K562 (cell line): ENCODE measurements around the gene WASL. TPM values are rescaled to one million over a fixed set of nuclear protein-coding genes. Genes with fewer than 3 reads are reported as not detected.

Source experiments
- ATAC-seq: fragments of 200-7000 bp; cut with Tn5 transposase; 3 replicates; pipeline ENCODE4 v1.9.1; 2020; ENCODE audit warnings: moderate library complexity
- BruUV-seq: library from RNA; stranded (reverse); fragments of 400-500 nt; replicated peaks from 2 replicates; lab custom pipeline; 2021; lab: Mats Ljungman, UMichigan
- CTCF ChIA-PET: fragments of 300-600 bp; formaldehyde crosslinking; extraction: SDS; loops from one replicate; lab custom pipeline; 2021; ENCODE audit warnings: low intra/inter-chr PET ratio; lab: Yijun Ruan, JAX
- POLR2A ChIA-PET: fragments of 300-600, 350-650 bp; sonication (Branson Sonifier 250); formaldehyde crosslinking; extraction: SDS; loops from one replicate; lab custom pipeline; 2021; ENCODE audit warnings: antibody characterized with exemption, inconsistent platforms; lab: Yijun Ruan, JAX
- DNase-seq, 4 experiments: peaks; one replicate each; pipeline versions ENCODE4 v3.0.0 to v3.0.0-alpha.2; 2011 to 2018; ENCODE audit warnings: low spot score in 3 of 4, mixed read lengths in 3 of 4; ENCODE audit errors: extremely low read depth in 1 of 4
- FAIRE-seq: peaks from 2 replicates; lab custom pipeline; 2011; peaks lifted over from hg19 to GRCh38; lab: Jason Lieb, UNC
- H2AFZ ChIP-seq: 2 replicates; pipeline ENCODE4 v1.6.0; 2011; ENCODE audit warnings: low read depth, low read length, control low read depth, inconsistent platforms
- H3K27ac ChIP-seq: fragments of 200-600 bp; 3 replicates; pipeline ENCODE4 v1.8.0; 2011; ENCODE audit warnings: low read depth, mild to moderate bottlenecking, control low read depth, inconsistent platforms, low read length, moderate library complexity, mixed read lengths; ENCODE audit errors: extremely low read depth
- H3K27me3 ChIP-seq, 2 experiments: fragments of 300-600 bp in 1 of 2; 2 replicates in 1 of 2; 3 replicates in 1 of 2; pipeline versions ENCODE4 v1.6.0 to v1.8.0; 2011; ENCODE audit warnings: inconsistent platforms in 2 of 2, low read length in 2 of 2, mild to moderate bottlenecking in 1 of 2, mixed read lengths in 1 of 2, moderate library complexity in 1 of 2; ENCODE audit not compliant: control insufficient read depth in 2 of 2, insufficient read depth in 2 of 2
- H3K36me3 ChIP-seq: fragments of 300-600 bp; 3 replicates; pipeline ENCODE4 v1.8.0; 2011; ENCODE audit warnings: mild to moderate bottlenecking, low read length, inconsistent platforms; ENCODE audit not compliant: control insufficient read depth, insufficient read depth
- H3K4me1 ChIP-seq, 2 experiments: fragments of 200-600 bp in 1 of 2; replicated peaks in 1 of 2; 2 replicates in 1 of 2; 3 replicates in 1 of 2; pipeline versions ENCODE4 v1.5.1 to v1.8.0; 2011; ENCODE audit warnings: inconsistent platforms in 2 of 2, low read length in 2 of 2, mild to moderate bottlenecking in 1 of 2, mixed read lengths in 1 of 2, moderate library complexity in 1 of 2; ENCODE audit not compliant: control insufficient read depth in 2 of 2, insufficient read depth in 2 of 2
- H3K4me2 ChIP-seq: 2 replicates; pipeline ENCODE4 v1.6.1; 2011; ENCODE audit warnings: low read length, control low read depth, inconsistent platforms, mixed read lengths; ENCODE audit not compliant: insufficient read depth
- H3K4me3 ChIP-seq: fragments of 200-600 bp; sonication (generic), shearing (Covaris generic); 2 replicates; pipeline ENCODE4 v1.5.1; 2016; ENCODE audit warnings: control low read depth, inconsistent platforms
- H3K79me2 ChIP-seq: fragments of 200-600 bp; 3 replicates; pipeline ENCODE4 v1.8.0; 2011; ENCODE audit warnings: low read length, inconsistent platforms; ENCODE audit not compliant: control insufficient read depth, insufficient read depth
- H3K9ac ChIP-seq, 2 experiments: 2 replicates each; pipeline versions ENCODE4 v1.6.0 to v1.6.1; 2011; ENCODE audit warnings: low read depth in 2 of 2, low read length in 2 of 2, control low read depth in 1 of 2, inconsistent platforms in 1 of 2, mild to moderate bottlenecking in 1 of 2, mixed read lengths in 1 of 2; ENCODE audit not compliant: insufficient read depth in 1 of 2
- H3K9me1 ChIP-seq: one replicate; pipeline ENCODE4 v1.6.0; 2011; ENCODE audit warnings: inconsistent platforms, mild to moderate bottlenecking, low read length, moderate library complexity; ENCODE audit not compliant: control insufficient read depth, insufficient read depth
- H3K9me3 ChIP-seq: replicated peaks from 2 replicates; pipeline ENCODE4 v1.5.1; 2011; ENCODE audit warnings: low read depth, low read length, inconsistent platforms; ENCODE audit not compliant: control insufficient read depth, insufficient read depth
- H4K20me1 ChIP-seq: replicated peaks from 2 replicates; pipeline ENCODE4 v1.6.1; 2011; ENCODE audit warnings: low read length, inconsistent platforms, mixed read lengths; ENCODE audit not compliant: control insufficient read depth, insufficient read depth
- ARID2 ChIP-seq: fragments of 450-650 bp; IDR thresholded peaks from 2 replicates; pipeline ENCODE4 v1.6.1; 2017; ENCODE audit warnings: antibody characterized with exemption, mild to moderate bottlenecking
- DNMT1 ChIP-seq: fragments of 450-650 bp; IDR thresholded peaks from 2 replicates; pipeline ENCODE4 v1.6.1; 2016; ENCODE audit warnings: antibody characterized with exemption, mild to moderate bottlenecking
- ELF2 ChIP-seq: fragments of 250-450 bp; sonication (Bioruptor Pico); IDR thresholded peaks from 2 replicates; pipeline ENCODE4 v1.5.0; 2021; ENCODE audit warnings: mild to moderate bottlenecking
- IFI16 ChIP-seq: fragments of 250-450 bp; sonication (Bioruptor Pico); IDR thresholded peaks from 2 replicates; pipeline ENCODE4 v2.1.2; 2022; ENCODE audit warnings: mild to moderate bottlenecking, inconsistent platforms
- KDM5B ChIP-seq: fragments of 200-600 bp; sonication (generic); IDR thresholded peaks from 2 replicates; pipeline ENCODE4 v1.6.1; 2012; ENCODE audit warnings: low read depth, mild to moderate bottlenecking, moderate library complexity, low read length, control low read depth, inconsistent platforms; ENCODE audit not compliant: insufficient replicate concordance
- NFRKB ChIP-seq: fragments of 450-650 bp; IDR thresholded peaks from 2 replicates; pipeline ENCODE4 v1.6.1; 2016; ENCODE audit warnings: low read depth
- NFXL1 ChIP-seq: fragments of 450-650 bp; formaldehyde crosslinking; IDR thresholded peaks from 2 replicates; pipeline ENCODE4 v1.4.0; 2021; ENCODE audit warnings: mild to moderate bottlenecking
- SNIP1 ChIP-seq: fragments of 450-650 bp; IDR thresholded peaks from 2 replicates; pipeline ENCODE4 v1.7.1; 2017; ENCODE audit warnings: low read depth, mild to moderate bottlenecking
- SRSF1 ChIP-seq: fragments of 200-400 bp; formaldehyde crosslinking; IDR thresholded peaks from 2 replicates; pipeline ENCODE4 v1.6.1; 2017; ENCODE audit warnings: mild to moderate bottlenecking, low read depth, low read length, moderate library complexity
- ZKSCAN1 ChIP-seq: fragments of 150-350 bp; IDR thresholded peaks from 2 replicates; pipeline ENCODE4 v1.6.1; 2016; ENCODE audit warnings: low read depth, low read length
- ZNF232 ChIP-seq: sonication (generic); formaldehyde crosslinking; IDR thresholded peaks from 2 replicates; pipeline ENCODE4 v1.8.0; 2022; ENCODE audit warnings: mild to moderate bottlenecking, missing genetic modification reagents
- WGBS: fragments of 100-300 bp; shearing (Covaris generic); methylation state at CpG from one replicate; pipeline ENCODE4 v1.1.6; 2016; ENCODE audit warnings: low coverage, mixed read lengths; ENCODE audit not compliant: insufficient coverage; ENCODE audit errors: missing lambda C conversion rate; 5-methylcytosine and 5-hydroxymethylcytosine counted together
- in situ Hi-C: fragments of 300-500 bp; cut with MboI; formaldehyde crosslinking; loops from 4 replicates; pipeline ENCODE4 v1.15.0; 2018; ENCODE audit warnings: inconsistent platforms, mixed read lengths
- intact Hi-C: fragments of 100-400 bp; cut with micrococcal nuclease; formaldehyde crosslinking; loops from 2 replicates; pipeline ENCODE4 v1.14.2; 2022
- polyA plus RNA-seq, 8 experiments: library from polyadenylated mRNA; depleted of rRNA in 4 of 8; stranded (reverse) in 5 of 8; unstranded in 3 of 8; fragments of >200 nt; fragmentation: Nextera tagmentation in 2 of 8; fragmentation: Illumina TruSeq in 1 of 8; extraction: Ambion mirVana in 2 of 8; extraction: Trizol in 1 of 8; gene quantifications; 2 replicates each; pipeline versions ENCODE4 v1.2.1 to v1.2.3, GENCODE V29; 2011 to 2014; ENCODE audit warnings: inconsistent platforms in 1 of 8, missing spikeins in 1 of 8
- total RNA-seq, 7 experiments: library from RNA; depleted of rRNA in 6 of 7; stranded (reverse); fragments of >200 nt in 6 of 7; fragmentation: Illumina TruSeq in 2 of 7; extraction: Trizol in 2 of 7; gene quantifications; 2 replicates each; pipeline versions ENCODE4 v1.2.1 to v1.2.3, GENCODE V29; 2011 to 2021; ENCODE audit warnings: low replicate concordance in 1 of 7
- TF ChIP-seq, protein P1 (sequence below): fragments of 250-450 bp; sonication (Bioruptor Pico); IDR thresholded peaks from 2 replicates; pipeline ENCODE4 v1.5.1; 2021; ENCODE audit warnings: mild to moderate bottlenecking
- TF ChIP-seq, protein P2 (sequence below): fragments of 450-650 bp; formaldehyde crosslinking; IDR thresholded peaks from 2 replicates; pipeline ENCODE4 v1.4.0; 2022; ENCODE audit warnings: missing genetic modification characterization
- TF ChIP-seq, protein P3 (sequence below): fragments of 200-800 bp; sonication (Bioruptor generic); IDR thresholded peaks from 2 replicates; pipeline ENCODE4 v1.6.1; 2017; ENCODE audit warnings: missing genetic modification characterization, missing compliant biosample characterization
- TF ChIP-seq, protein P4 (sequence below), 2 experiments: fragments of 450-650 bp in 1 of 2; sonication (generic) in 1 of 2; formaldehyde crosslinking; conservative IDR thresholded peaks; 2 replicates each; pipeline versions ENCODE4 v1.4.0 to v1.8.1; 2020 to 2022; ENCODE audit warnings: mild to moderate bottlenecking in 1 of 2, missing genetic modification reagents in 1 of 2
- TF ChIP-seq, protein P5 (sequence below): fragments of 200-800 bp; sonication (Bioruptor generic); IDR thresholded peaks from 2 replicates; pipeline ENCODE4 v1.6.1; 2017; ENCODE audit warnings: missing genetic modification characterization, missing compliant biosample characterization

The WASL gene
- total and polyA plus RNA-seq, 9 of the 15 experiments (the other 6 are each of a cell fraction or from before 2014, with no cell fraction given): 3.2 to 13.9 (median 8.3) TPM

DNA sequence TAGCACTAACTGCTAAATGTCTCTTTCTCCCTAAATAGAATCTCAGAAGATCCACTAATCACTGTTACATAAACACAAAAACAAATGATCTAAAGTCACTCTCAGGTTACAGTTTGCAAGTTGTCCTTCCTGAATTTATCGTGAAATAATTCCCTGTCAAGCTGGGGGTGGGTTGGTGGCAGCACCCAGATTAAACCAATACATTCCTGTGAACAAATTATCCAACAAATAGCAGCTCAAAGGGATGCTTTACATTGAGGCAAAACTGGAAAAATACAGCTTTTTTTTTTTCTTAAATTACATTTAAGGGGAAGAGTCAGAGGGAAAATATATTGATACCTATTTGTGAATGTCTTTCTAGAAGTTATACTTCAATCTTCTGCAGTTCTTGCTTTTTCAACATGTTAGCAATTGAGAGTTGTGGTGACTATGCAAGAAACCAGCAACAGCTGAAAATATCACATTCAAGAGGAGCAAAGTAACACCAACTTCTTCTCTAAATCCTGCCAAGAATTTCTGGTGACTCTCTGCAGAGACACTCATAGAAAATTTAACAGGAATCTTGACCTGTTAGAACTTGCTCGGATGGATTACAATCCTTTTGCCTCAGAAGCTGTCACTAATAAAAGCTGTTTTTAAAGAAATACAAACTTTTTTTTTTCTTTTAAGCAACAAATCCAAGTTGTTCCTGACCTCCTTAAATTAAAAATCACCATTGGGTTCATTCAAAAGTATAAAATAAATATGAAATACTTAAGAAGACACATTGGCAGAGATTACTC is 74.2 kb downstream of the WASL start:
- no TSS peak for BruUV-seq
- DNase-seq (no peak), ATAC-seq (no peak), FAIRE-seq (no peak)
- no peak overlapping the region for H2AFZ ChIP-seq
- no peaks in the 10 kb centered on the region for H4K20me1 ChIP-seq
- H3K4me1 ChIP-seq: no peaks in the 10 kb centered on the region
- in situ Hi-C loops: no loop called here
- intact Hi-C loops: no loop called here
- ChIA-PET POLR2A (interaction anchor here (0.5 to 0.6 kb wide), 2 partner anchors 131 to 218 kb away, joined by 3 to 4 read pairs; no protein-coding TSS in a partner anchor), CTCF (no interaction called here)
- H3K27ac ChIP-seq: no peak overlapping the region
- H3K9me3 ChIP-seq: no peaks in the 10 kb centered on the region
- H3K4me2 ChIP-seq: no peak overlapping the region
- WGBS: 33% methylated on average over 2 of the region's 2 CpGs
- no peaks in the 10 kb centered on the region for H3K79me2 ChIP-seq
- H3K9me1 ChIP-seq: no peaks in the 10 kb centered on the region
- no peaks in the 10 kb centered on the region for H3K27me3 ChIP-seq
- no peak overlapping the region for H3K9ac ChIP-seq
- 0 out of 3 replicates have a peak, but pooled peaks cover 1% of the 10 kb centered on the region for H3K36me3 ChIP-seq
- H3K4me3 ChIP-seq: no peak overlapping the region
- TF ChIP-seq ZNF232 (CRISPR knock-in tag) (no peak), ZKSCAN1 (no peak), KDM5B (no peak), ARID2 (no peak), DNMT1 (no peak), ELF2 (CRISPR knock-in tag) (no peak), NFRKB (no peak), IFI16 (CRISPR knock-in tag) (no peak), NFXL1 (no peak), SRSF1 (no peak), SNIP1 (no peak)
- TF ChIP-seq, protein P1, sequence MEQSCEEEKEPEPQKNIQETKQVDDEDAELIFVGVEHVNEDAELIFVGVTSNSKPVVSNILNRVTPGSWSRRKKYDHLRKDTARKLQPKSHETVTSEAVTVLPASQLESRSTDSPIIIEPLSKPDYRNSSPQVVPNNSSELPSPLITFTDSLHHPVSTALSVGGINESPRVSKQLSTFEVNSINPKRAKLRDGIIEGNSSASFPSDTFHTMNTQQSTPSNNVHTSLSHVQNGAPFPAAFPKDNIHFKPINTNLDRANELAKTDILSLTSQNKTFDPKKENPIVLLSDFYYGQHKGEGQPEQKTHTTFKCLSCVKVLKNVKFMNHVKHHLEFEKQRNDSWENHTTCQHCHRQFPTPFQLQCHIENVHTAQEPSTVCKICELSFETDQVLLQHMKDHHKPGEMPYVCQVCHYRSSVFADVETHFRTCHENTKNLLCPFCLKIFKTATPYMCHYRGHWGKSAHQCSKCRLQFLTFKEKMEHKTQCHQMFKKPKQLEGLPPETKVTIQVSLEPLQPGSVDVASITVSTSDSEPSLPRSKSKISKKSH (CRISPR knock-in tag): no peak
- TF ChIP-seq, protein P2, sequence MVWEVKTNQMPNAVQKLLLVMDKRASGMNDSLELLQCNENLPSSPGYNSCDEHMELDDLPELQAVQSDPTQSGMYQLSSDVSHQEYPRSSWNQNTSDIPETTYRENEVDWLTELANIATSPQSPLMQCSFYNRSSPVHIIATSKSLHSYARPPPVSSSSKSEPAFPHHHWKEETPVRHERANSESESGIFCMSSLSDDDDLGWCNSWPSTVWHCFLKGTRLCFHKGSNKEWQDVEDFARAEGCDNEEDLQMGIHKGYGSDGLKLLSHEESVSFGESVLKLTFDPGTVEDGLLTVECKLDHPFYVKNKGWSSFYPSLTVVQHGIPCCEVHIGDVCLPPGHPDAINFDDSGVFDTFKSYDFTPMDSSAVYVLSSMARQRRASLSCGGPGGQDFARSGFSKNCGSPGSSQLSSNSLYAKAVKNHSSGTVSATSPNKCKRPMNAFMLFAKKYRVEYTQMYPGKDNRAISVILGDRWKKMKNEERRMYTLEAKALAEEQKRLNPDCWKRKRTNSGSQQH (CRISPR knock-in tag): no peak
- TF ChIP-seq, protein P3, sequence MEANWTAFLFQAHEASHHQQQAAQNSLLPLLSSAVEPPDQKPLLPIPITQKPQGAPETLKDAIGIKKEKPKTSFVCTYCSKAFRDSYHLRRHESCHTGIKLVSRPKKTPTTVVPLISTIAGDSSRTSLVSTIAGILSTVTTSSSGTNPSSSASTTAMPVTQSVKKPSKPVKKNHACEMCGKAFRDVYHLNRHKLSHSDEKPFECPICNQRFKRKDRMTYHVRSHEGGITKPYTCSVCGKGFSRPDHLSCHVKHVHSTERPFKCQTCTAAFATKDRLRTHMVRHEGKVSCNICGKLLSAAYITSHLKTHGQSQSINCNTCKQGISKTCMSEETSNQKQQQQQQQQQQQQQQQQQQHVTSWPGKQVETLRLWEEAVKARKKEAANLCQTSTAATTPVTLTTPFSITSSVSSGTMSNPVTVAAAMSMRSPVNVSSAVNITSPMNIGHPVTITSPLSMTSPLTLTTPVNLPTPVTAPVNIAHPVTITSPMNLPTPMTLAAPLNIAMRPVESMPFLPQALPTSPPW: no peak
- TF ChIP-seq, protein P4, sequence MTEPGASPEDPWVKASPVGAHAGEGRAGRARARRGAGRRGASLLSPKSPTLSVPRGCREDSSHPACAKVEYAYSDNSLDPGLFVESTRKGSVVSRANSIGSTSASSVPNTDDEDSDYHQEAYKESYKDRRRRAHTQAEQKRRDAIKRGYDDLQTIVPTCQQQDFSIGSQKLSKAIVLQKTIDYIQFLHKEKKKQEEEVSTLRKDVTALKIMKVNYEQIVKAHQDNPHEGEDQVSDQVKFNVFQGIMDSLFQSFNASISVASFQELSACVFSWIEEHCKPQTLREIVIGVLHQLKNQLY (CRISPR knock-in tag; conservative IDR thresholded peaks at IDR 0.05): no peak
- TF ChIP-seq, protein P5, sequence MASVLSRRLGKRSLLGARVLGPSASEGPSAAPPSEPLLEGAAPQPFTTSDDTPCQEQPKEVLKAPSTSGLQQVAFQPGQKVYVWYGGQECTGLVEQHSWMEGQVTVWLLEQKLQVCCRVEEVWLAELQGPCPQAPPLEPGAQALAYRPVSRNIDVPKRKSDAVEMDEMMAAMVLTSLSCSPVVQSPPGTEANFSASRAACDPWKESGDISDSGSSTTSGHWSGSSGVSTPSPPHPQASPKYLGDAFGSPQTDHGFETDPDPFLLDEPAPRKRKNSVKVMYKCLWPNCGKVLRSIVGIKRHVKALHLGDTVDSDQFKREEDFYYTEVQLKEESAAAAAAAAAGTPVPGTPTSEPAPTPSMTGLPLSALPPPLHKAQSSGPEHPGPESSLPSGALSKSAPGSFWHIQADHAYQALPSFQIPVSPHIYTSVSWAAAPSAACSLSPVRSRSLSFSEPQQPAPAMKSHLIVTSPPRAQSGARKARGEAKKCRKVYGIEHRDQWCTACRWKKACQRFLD (CRISPR knock-in tag): no peak
